ENCODE data around the gene MTCL3.

Gene MTCL3

GRCh38 chr6:127561660-127562059 lies 42.5 kb upstream of the MTCL3 start:
- H3K27ac ChIP-seq (replicated peaks in 1 of 4) = no peak overlapping the region
- no peaks in the 10 kb centered on the region for H3K9me3 ChIP-seq
- no peak overlapping the region for H3K4me3 ChIP-seq
- no peak for DNase-seq (ENCODE audit: extremely low spot score)
- no peaks in the 10 kb centered on the region for H3K4me1 ChIP-seq
- no peak for TF ChIP-seq POLR2AphosphoS5 (IDR thresholded peaks at IDR 0.05)
- no peak for TF ChIP-seq EP300 (IDR thresholded peaks at IDR 0.05)
- TF ChIP-seq POLR2A (IDR thresholded peaks at IDR 0.05; ENCODE audit: low read depth) = no peak
- no peak for TF ChIP-seq CTCF (IDR thresholded peaks at IDR 0.05)
- WGBS = 77% methylated on average over 1 of the region's 1 CpG
- intact Hi-C loops (cut with DNase I) = no loop called here
- no peaks in the 10 kb centered on the region for H3K27me3 ChIP-seq
- no peaks in the 10 kb centered on the region for H3K36me3 ChIP-seq

GRCh38 chr6:127554435-127555006 lies 35.4 kb upstream of the MTCL3 start:
- no peaks in the 10 kb centered on the region for H3K27me3 ChIP-seq
- no peaks in the 10 kb centered on the region for H3K36me3 ChIP-seq
- no peaks in the 10 kb centered on the region for H3K9me3 ChIP-seq
- TF ChIP-seq CTCF (IDR thresholded peaks at IDR 0.05) (peak in 1 of 3 experiments; percentile 20), EP300 (IDR thresholded peaks at IDR 0.05) (no peak)
- intact Hi-C loops (cut with DNase I) = no loop called here
- H3K27ac ChIP-seq (replicated peaks in 1 of 4) = no peak overlapping the region
- H3K4me1 ChIP-seq = peaks cover 0 to 9% (median 0%) of the 10 kb centered on the region in 4 donors
- H3K4me3 ChIP-seq = no peak overlapping the region
- 37% methylated on average over 2 of the region's 2 CpGs for WGBS
- no peak for DNase-seq (ENCODE audit: extremely low spot score)

- no peak overlapping the region for H3K27ac ChIP-seq (replicated peaks in 1 of 4)
- DNase-seq (ENCODE audit: extremely low spot score) = no peak
- TF ChIP-seq POLR2A (IDR thresholded peaks at IDR 0.05; ENCODE audit: low read depth) (no peak), EP300 (IDR thresholded peaks at IDR 0.05) (no peak), POLR2AphosphoS5 (IDR thresholded peaks at IDR 0.05) (no peak), CTCF (IDR thresholded peaks at IDR 0.05) (no peak)
- intact Hi-C loops (cut with DNase I) = no loop called here
- no peaks in the 10 kb centered on the region for H3K27me3 ChIP-seq
- H3K4me3 ChIP-seq = no peak overlapping the region
- H3K36me3 ChIP-seq = no peaks in the 10 kb centered on the region
- no peaks in the 10 kb centered on the region for H3K9me3 ChIP-seq
- peaks cover 0 to 9% (median 0%) of the 10 kb centered on the region in 4 donors for H3K4me1 ChIP-seq
Observed at GRCh38 chr6:127550403-127550802, 31.3 kb upstream of the MTCL3 start.

- H3K36me3 ChIP-seq = no peaks in the 10 kb centered on the region
- intact Hi-C loops (cut with DNase I) = no loop called here
- H3K4me1 ChIP-seq = no peaks in the 10 kb centered on the region
- TF ChIP-seq POLR2AphosphoS5 (IDR thresholded peaks at IDR 0.05) = no peak
- TF ChIP-seq CTCF (IDR thresholded peaks at IDR 0.05) = peak in 1 of 3 experiments; percentile 20
- DNase-seq (ENCODE audit: extremely low spot score) = no peak
- H3K4me3 ChIP-seq = no peak overlapping the region
- no peak overlapping the region for H3K27ac ChIP-seq (replicated peaks in 1 of 4)
- 38% methylated on average over 2 of the region's 2 CpGs for WGBS
- H3K9me3 ChIP-seq = no peaks in the 10 kb centered on the region
- H3K27me3 ChIP-seq = no peaks in the 10 kb centered on the region
Observed at GRCh38 chr6:127547904-127548649, 28.9 kb upstream of the MTCL3 start.

- intact Hi-C loops (cut with DNase I) = no loop called here
- H3K27me3 ChIP-seq = no peaks in the 10 kb centered on the region
- H3K27ac ChIP-seq (replicated peaks in 1 of 4) = no peak overlapping the region
- no peak for DNase-seq (ENCODE audit: extremely low spot score)
- no peak for TF ChIP-seq EP300 (IDR thresholded peaks at IDR 0.05)
- TF ChIP-seq CTCF (IDR thresholded peaks at IDR 0.05) = peak in 1 of 3 experiments; percentile 25
- no peak for TF ChIP-seq POLR2AphosphoS5 (IDR thresholded peaks at IDR 0.05)
- WGBS = 31% methylated on average over 1 of the region's 1 CpG
- H3K9me3 ChIP-seq = no peaks in the 10 kb centered on the region
- H3K4me1 ChIP-seq = no peaks in the 10 kb centered on the region
- H3K4me3 ChIP-seq = no peak overlapping the region
- no peaks in the 10 kb centered on the region for H3K36me3 ChIP-seq
Observed at GRCh38 chr6:127547215-127547614, 28.1 kb upstream of the MTCL3 start.

Data from esophagus muscularis mucosa (tissue), 4 donors.